Fibroblast of villous mesenchyme (primary cell): Measurements from ENCODE around the gene ST3GAL6. TPM values are rescaled to one million over a fixed set of nuclear protein-coding genes. Genes with fewer than 3 reads are reported as not detected.

Experiments
- DNase-seq: peaks from one replicate; pipeline ENCODE4 v3.0.0-alpha.2; 2010; ENCODE audit warnings: low read depth
- H3K4me3 ChIP-seq: 2 replicates; pipeline ENCODE4 v1.5.1; 2011; ENCODE audit warnings: low read depth, mild to moderate bottlenecking, low read length
- total RNA-seq: library from RNA; depleted of rRNA; stranded (reverse); fragments of >200 nt; gene quantifications from 2 replicates; pipeline ENCODE4 v1.2.3, GENCODE V29; 2012
- TF ChIP-seq, protein P1 (sequence below): IDR thresholded peaks from 2 replicates; pipeline ENCODE4 v1.5.1; 2012; ENCODE audit warnings: low read depth, mild to moderate bottlenecking, low read length; ENCODE audit not compliant: insufficient read depth

The ST3GAL6 gene
- total RNA-seq, 1 donor: 3.9 TPM

DNA sequence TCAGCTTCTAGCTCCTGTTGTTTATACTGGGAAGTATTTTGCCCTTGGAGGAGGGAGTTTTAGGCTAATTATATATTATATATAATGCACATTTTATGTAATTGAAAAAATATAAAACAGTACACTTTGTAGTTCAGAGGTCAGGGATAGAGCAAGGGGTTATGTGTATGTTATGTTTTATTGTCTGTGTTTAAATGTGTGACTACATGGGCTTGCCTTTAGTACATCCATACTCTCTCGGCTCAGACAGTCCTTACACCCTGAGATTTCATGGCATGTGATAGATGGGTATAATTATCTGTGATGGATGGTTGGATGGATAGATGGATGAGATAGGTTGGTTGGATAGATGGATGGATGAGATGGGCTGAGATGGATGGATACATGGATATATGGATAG lies 17.4 kb upstream of the ST3GAL6 start:
- TF ChIP-seq, protein P1, sequence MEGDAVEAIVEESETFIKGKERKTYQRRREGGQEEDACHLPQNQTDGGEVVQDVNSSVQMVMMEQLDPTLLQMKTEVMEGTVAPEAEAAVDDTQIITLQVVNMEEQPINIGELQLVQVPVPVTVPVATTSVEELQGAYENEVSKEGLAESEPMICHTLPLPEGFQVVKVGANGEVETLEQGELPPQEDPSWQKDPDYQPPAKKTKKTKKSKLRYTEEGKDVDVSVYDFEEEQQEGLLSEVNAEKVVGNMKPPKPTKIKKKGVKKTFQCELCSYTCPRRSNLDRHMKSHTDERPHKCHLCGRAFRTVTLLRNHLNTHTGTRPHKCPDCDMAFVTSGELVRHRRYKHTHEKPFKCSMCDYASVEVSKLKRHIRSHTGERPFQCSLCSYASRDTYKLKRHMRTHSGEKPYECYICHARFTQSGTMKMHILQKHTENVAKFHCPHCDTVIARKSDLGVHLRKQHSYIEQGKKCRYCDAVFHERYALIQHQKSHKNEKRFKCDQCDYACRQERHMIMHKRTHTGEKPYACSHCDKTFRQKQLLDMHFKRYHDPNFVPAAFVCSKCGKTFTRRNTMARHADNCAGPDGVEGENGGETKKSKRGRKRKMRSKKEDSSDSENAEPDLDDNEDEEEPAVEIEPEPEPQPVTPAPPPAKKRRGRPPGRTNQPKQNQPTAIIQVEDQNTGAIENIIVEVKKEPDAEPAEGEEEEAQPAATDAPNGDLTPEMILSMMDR: no peak

DNA sequence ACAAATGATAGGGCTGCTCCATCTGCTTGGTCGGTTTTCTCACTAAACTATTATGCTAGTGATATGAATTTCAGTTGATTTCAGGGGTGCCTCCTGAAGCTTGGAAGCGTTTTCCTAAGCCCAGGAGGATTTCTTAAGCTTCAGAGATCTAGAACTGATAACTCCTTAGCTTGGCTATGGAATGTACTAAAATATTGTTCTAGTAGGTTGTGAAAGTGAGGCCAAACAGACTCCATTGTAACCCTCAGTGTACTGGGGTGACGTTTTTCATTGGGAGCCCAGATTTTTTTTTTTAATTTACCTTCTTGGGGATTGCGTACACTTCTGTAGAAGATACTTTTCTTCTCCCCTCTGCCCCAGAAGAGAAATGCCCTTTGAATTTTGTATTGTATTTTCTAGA lies 17.0 kb upstream of the ST3GAL6 start:
- no peak overlapping the region for H3K4me3 ChIP-seq
- no peak for DNase-seq
- TF ChIP-seq, protein P1: no peak

More for the DNA sequence above, 17.4 kb upstream of the ST3GAL6 start:
- DNase-seq: no peak
- H3K4me3 ChIP-seq: no peak overlapping the region

DNA sequence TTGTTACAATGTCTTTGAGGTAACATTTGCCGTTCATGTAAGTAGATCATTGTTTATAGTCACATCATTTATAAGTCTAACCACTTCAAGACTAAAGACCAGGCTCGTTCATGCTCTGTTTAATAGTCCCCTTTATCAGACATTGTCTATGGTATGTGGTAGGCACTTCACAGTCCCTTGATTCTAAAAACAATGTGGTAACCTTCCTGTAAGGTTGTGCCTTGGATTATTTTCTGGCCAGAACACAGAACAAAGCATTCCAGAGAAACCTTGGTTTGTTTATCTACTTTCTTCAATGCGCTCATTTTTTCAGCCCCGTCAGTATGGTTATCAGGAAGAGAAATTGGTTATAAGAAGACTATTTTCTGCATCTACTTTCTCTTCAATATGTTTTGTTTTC lies 16.3 kb upstream of the ST3GAL6 start:
- TF ChIP-seq, protein P1: no peak
- H3K4me3 ChIP-seq: no peak overlapping the region
- DNase-seq: no peak

DNA sequence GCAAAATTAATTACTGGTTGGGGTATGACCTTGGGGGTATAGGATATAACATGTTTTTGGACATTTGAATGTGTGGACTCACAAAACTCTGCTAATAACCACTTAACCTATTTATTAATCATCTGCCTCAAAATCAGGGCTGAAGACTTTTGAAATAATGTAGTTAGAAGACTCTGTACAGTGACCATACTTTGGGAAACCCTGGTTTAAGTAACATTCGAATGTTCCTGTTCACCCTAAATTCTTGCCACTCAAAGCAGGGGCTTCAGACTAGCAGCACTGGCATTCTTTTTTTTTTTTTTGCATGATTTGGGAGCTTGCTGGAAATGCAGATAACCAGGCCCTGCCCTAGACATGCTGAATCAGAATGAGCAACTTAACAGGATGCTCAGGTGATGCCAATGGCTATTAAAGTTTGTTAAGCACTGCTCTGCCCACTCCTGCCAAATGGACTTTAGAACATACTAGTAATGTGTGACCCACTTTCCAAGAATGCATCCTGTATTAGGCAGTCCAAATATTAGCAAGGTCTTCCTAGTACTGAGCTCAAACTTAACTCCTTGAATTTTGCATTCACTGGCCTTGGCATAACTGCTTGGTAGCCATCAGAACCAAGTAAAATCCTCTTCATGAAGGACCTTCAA lies 12.7 kb upstream of the ST3GAL6 start:
- no peak for DNase-seq
- TF ChIP-seq, protein P1: no peak
- H3K4me3 ChIP-seq: no peak overlapping the region

DNA sequence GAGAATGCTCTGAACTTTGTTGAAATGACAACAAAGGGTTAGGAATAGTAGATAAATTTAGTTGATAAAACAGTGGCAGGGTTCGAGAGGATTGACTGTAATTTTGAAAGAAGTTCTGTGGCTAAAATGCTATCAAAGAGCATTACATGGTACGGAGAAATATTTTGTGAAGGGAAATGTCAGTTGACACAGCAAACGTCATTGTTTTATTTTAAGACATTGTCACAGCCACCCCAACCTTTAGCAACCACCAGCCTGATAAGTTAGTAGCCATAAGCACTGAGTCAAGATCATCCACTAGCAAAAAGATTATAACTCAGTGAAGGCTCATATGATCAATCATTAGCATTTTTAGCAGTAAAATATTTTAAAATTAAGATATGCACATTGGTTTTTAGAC lies 8.7 kb upstream of the ST3GAL6 start:
- no peak for DNase-seq
- no peak overlapping the region for H3K4me3 ChIP-seq
- TF ChIP-seq, protein P1: no peak

DNA sequence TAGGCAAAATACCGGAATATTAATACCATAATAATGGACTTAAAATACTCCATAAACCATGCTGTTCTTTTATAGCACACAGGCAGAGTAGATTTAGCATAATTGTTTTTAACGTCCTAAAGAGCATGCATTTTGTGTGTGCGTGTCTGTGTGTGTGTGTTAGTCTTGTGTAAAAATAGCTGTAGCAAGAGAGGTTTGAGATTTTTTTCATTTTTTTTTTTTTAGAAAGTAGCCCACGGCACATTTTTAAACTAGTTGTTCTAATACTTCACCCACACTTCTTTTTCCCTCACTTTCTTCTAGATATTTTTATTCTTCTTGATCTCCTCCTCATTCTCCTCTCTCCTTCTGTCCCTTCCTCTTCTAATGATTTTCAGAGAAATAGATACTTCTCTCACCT lies 7.5 kb upstream of the ST3GAL6 start:
- TF ChIP-seq, protein P1: no peak
- no peak for DNase-seq
- H3K4me3 ChIP-seq: no peak overlapping the region

DNA sequence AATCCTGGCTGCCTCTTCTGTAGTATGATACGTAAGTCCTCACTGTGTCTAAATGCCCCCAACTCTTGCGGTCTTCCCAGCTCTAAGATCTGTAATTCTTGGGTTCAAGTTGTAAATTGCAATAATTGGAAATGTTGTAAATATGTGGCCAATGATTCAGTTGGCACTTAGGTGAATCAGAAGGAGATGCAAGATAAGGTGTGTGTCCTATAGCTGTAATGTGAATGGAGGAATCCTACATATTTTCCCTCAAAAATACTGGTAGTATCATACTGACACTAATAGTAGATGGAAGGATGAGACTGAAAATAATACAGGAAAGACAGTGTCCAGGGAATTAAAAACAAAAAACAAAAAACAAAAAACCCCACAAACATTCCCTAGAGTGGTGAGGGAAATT lies 3.5 kb upstream of the ST3GAL6 start:
- TF ChIP-seq, protein P1: no peak
- H3K4me3 ChIP-seq: no peak overlapping the region
- no peak for DNase-seq
